ENCODE measurements around the gene E4F1. TPM values are rescaled to one million over a fixed set of nuclear protein-coding genes. Genes with fewer than 3 reads are reported as not detected.

Gene E4F1
- total and polyA plus RNA-seq, 2 of the 13 experiments (the other 11 are each of a cell fraction or from before 2014, with no cell fraction given), result 13.8 to 19.5 TPM

GRCh38 chr16:2213817-2214718 is 9.3 kb upstream of the E4F1 start (continued):
- TF ChIP-seq NFAT5 (CRISPR knock-in tag; IDR thresholded peaks at IDR 0.05) (peak; percentile 51; the same call in 1 of the 2 replicates), ZNF639 (CRISPR knock-in tag; conservative IDR thresholded peaks at IDR 0.05) (peak; percentile 31; the same call in 1 of the 2 replicates), CHCHD3 (CRISPR knock-in tag; IDR thresholded peaks at IDR 0.05) (peak; percentile 56; the same call in 1 of the 2 replicates), IKZF1 (IDR thresholded peaks at IDR 0.05) (no peak), ZNF362 (CRISPR knock-in tag; IDR thresholded peaks at IDR 0.05; ENCODE audit: borderline replicate concordance) (no peak), RBFOX2 (IDR thresholded peaks at IDR 0.05; ENCODE audit: low read depth, low read length) (peak; percentile 37; the same call in 1 of the 2 replicates), PAWR (CRISPR knock-in tag; IDR thresholded peaks at IDR 0.05; ENCODE audit: borderline replicate concordance) (no peak), NAIF1 (CRISPR knock-in tag; IDR thresholded peaks at IDR 0.05; ENCODE audit: borderline replicate concordance) (no peak), RBM22 (optimal IDR thresholded peaks at IDR 0.05; ENCODE audit: low read length) (no peak), FOSL1 (CRISPR knock-in tag; IDR thresholded peaks at IDR 0.05; ENCODE audit: borderline replicate concordance) (no peak), GATAD1 (CRISPR knock-in tag; IDR thresholded peaks at IDR 0.05) (no peak), BRD4 (CRISPR knock-in tag; IDR thresholded peaks at IDR 0.05) (0 out of 2 replicates have a peak, but pooled peaks have one; percentile 47), BCL3 (CRISPR knock-in tag; IDR thresholded peaks at IDR 0.05) (no peak), BCLAF1 (IDR thresholded peaks at IDR 0.05) (no peak), ZNF616 (CRISPR knock-in tag; IDR thresholded peaks at IDR 0.05; ENCODE audit: low read depth) (0 out of 2 replicates have a peak, but pooled peaks have one; percentile 5), KDM5B (CRISPR knock-in tag; IDR thresholded peaks at IDR 0.05; ENCODE audit: borderline replicate concordance) (no peak)
